ENCODE results near the gene NSUN5.
"Not testable (repeated sequence)": the region's sequence is repeated elsewhere in the genome, so short reads cannot be mapped to it uniquely, and the experiment has no call there.

- not testable (repeated sequence) for TF ChIP-seq CTCF, POLR2A (IDR thresholded peaks at IDR 0.05)
Observed at GRCh38 chr7:73327449-73327848, 18.8 kb upstream of the NSUN5 start.

Measured in tibial nerve (tissue), 3 donors.